Stimulated activated CD4-positive, alpha-beta T cell treated with anti-CD3 and anti-CD28 coated beads, Interleukin-4, amount 100 ng/mL, for 1 hour (primary cell): Measurements from ENCODE around the gene SSR2.

Experiments
- DNase-seq: peaks from one replicate; pipeline ENCODE4 v3.0.0-alpha.2; 2020

The SSR2 gene

GRCh38 chr1:155971910-155972809 lies 48.6 kb downstream of the SSR2 start:
- no peak for DNase-seq

DNA sequence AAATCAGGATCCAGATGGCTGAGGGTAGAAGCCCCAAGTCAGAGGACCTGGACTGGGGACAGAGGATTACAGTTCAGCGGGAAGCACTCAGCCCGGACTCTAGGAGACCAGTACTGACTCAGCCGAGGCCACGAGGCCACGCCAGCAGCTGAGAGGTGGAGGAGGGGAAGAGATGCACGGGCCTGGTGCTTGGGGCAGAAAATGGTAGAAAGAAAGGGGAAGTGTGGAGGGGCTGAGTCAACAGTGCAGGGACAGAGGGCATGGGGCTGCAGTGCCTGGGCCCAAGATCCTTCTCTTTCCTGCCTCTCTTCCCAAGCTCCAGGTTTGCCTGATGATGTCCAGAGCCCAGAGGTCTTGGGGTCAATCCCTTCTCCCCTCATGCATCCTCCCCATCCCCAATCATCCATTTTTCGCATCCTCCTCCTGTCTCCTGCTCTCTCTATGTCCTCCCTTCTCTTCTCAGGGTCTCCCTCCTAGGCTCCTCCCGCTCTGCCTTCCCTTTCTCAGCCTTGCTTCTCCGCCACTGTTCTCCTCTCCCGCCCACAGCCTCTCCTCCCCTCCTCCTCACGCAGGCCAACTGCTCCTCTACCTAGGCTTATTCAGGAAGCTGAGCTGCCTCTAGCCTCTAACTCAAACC lies 50.1 kb downstream of the SSR2 start:
- DNase-seq, result peak; percentile 40

GRCh38 chr1:155969377-155969791 lies 51.4 kb downstream of the SSR2 start:
- no peak for DNase-seq

- DNase-seq, result no peak
Measured at GRCh38 chr1:155968670-155969069, 52.1 kb downstream of the SSR2 start.

DNA sequence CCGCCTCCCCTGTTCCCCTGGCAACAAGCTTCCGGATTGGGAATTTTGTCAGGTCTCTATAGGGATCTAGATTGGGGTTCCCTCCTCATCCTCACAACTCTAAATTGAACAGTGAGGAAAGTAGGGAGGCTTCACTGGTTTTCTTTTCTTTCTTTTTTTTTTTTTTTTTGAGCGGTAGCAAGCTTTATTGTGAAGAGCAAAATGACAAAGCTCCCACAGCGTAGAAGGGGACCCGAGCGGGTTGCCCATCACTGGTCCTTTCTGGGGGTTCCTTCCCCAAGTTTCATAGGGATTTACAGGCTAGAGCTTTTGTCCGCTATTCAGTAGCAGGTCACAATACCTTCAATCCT lies 52.7 kb downstream of the SSR2 start:
- DNase-seq, result no peak

GRCh38 chr1:155967341-155968050 lies 53.3 kb downstream of the SSR2 start:
- no peak for DNase-seq

- no peak for DNase-seq
Measured at GRCh38 chr1:155966750-155967149, 54.0 kb downstream of the SSR2 start.

GRCh38 chr1:155966135-155966534 lies 54.6 kb downstream of the SSR2 start:
- no peak for DNase-seq

GRCh38 chr1:155964193-155964592 lies 56.6 kb downstream of the SSR2 start:
- DNase-seq, result no peak

GRCh38 chr1:155962599-155963211 lies 58.0 kb downstream of the SSR2 start:
- DNase-seq, result no peak

DNA sequence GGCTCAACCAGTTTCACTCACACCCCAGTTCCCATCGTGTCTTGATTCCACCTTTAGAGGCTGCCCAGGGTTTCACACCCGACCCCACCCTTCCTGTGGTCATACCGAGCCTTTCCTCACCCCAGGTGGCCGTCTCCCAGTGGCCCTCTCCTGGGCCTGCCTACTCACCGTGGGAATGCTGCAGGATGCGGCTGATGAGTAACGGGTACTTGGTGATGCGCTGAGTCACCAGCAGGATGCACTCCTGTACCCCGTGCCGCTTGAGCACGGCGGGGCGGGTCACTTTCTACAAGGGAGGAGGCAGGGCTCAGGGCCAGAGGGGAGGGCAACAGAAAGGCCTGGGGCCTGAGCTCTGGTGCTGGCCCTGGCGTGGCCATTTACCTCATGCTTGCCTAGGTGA lies 58.8 kb downstream of the SSR2 start:
- DNase-seq, result no peak

DNA sequence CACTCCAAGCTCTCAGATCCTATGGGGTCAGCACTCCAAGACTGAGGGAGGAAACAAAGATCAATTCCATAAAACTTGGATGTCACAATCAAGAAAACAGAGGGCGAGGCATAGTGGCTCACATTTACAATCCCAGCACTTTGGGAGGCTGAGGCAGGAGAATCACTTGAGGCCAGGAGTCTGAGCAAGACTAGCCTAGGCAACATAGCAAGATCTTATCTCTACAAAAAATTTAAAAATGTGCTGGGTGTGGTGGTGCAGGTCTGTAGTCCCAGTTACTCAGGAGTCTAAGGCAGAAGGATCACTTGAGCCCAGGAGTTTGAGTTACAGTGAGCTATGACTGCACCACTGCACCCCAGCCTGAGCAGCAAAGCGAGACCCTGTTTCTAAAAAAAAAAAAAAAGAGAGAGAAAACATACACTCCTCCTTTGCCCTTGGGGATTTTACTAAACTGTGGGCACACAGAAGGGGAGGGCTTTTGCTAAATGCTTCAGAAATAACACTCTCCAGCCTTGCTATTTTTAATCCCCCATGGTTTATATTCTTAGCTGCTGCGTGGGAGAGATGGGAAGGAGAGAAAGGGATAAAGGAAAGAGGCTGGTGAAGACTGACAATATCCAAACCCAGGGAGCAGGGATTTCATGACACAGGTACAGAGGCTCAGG lies 60.5 kb downstream of the SSR2 start:
- no peak for DNase-seq
